Measurements from ENCODE around the gene MAP7D3.

MAP7D3 gene

DNA sequence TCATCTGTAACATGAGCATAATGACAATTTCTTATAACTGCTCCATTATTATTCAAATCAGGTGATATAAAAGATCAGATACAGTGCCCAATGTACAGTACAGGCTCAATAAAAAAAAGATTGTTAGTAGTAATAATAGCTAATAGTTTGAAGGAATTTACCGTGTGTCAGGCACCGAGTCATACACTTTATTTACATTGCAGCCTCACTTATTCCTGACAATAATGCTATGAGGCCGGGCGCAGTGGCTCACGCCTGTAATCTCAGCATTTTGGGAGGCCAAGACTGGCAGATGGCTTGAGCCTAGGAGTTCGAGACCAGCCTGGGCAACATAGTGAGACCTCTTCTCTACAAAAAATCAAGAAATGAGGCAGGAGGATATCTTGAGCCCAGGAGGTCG lies 10.1 kb upstream of the MAP7D3 start:
- peaks cover 7% of the 10 kb centered on the region for H3K4me1 ChIP-seq (ENCODE audit: insufficient read depth, poor library complexity, severe bottlenecking)
- TF ChIP-seq, protein P1, sequence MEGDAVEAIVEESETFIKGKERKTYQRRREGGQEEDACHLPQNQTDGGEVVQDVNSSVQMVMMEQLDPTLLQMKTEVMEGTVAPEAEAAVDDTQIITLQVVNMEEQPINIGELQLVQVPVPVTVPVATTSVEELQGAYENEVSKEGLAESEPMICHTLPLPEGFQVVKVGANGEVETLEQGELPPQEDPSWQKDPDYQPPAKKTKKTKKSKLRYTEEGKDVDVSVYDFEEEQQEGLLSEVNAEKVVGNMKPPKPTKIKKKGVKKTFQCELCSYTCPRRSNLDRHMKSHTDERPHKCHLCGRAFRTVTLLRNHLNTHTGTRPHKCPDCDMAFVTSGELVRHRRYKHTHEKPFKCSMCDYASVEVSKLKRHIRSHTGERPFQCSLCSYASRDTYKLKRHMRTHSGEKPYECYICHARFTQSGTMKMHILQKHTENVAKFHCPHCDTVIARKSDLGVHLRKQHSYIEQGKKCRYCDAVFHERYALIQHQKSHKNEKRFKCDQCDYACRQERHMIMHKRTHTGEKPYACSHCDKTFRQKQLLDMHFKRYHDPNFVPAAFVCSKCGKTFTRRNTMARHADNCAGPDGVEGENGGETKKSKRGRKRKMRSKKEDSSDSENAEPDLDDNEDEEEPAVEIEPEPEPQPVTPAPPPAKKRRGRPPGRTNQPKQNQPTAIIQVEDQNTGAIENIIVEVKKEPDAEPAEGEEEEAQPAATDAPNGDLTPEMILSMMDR (IDR thresholded peaks at IDR 0.05; ENCODE audit: poor library complexity, severe bottlenecking), result no peak
- no peak overlapping the region for H3K4me3 ChIP-seq (ENCODE audit: severe bottlenecking)
- no peak for DNase-seq (ENCODE audit: low spot score)
- H3K27ac ChIP-seq (ENCODE audit: poor library complexity, severe bottlenecking), result peak overlapping the region; percentile 58
- no peaks in the 10 kb centered on the region for H3K36me3 ChIP-seq (ENCODE audit: low read depth)
- H3K9me3 ChIP-seq (ENCODE audit: severe bottlenecking), result no peaks in the 10 kb centered on the region
- ATAC-seq (ENCODE audit: low read depth), result peak; percentile 31; the same call in 1 of the 3 replicates
- no peaks in the 10 kb centered on the region for H3K27me3 ChIP-seq (ENCODE audit: insufficient read depth, poor library complexity, severe bottlenecking)

DNA sequence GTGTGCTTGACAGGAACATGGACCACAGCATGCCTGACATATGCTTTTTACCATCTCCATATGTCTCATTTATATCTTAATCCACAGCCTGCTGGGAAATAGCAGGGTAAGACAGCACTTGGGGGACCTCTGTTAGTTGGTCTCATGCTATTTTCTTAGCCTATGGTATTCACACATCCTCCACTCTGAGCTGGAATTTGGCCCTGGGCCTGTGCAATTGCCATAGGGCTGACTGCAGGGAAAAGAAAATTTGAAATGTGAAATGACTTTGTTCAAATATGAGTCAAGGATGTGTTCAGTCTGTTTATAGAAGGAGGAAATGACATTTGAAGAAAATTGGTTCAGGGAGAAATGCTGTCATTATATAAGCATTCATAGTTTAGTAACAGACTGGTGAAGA lies 9.6 kb upstream of the MAP7D3 start:
- H3K4me3 ChIP-seq (ENCODE audit: severe bottlenecking), result no peak overlapping the region
- DNase-seq (ENCODE audit: low spot score), result no peak
- ATAC-seq (ENCODE audit: low read depth), result peak; percentile 74
- TF ChIP-seq, protein P1 (IDR thresholded peaks at IDR 0.05; ENCODE audit: poor library complexity, severe bottlenecking), result no peak
- peak overlapping the region; percentile 58 for H3K27ac ChIP-seq (ENCODE audit: poor library complexity, severe bottlenecking)
- H3K27me3 ChIP-seq (ENCODE audit: insufficient read depth, poor library complexity, severe bottlenecking), result no peaks in the 10 kb centered on the region
- no peaks in the 10 kb centered on the region for H3K9me3 ChIP-seq (ENCODE audit: severe bottlenecking)
- no peaks in the 10 kb centered on the region for H3K36me3 ChIP-seq (ENCODE audit: low read depth)
- peaks cover 7% of the 10 kb centered on the region for H3K4me1 ChIP-seq (ENCODE audit: insufficient read depth, poor library complexity, severe bottlenecking)

DNA sequence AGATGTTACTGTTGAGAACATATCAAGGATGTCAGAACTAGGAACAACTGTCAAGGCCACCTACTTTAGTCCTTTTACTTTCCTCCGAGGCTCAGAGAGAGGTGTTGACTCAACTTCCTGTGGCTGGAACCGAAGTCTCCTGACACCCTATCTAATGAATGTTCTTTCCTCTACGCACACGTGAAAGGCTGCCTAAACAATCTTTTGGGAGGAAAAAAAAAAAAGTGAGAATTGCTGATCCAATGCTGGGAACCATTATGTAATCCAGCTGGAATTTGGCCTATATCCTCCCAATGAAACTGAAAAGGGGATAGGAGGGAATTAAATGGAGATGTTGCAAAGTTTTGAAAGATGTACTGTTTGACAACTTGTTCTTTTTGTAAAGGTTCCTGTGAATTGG lies 8.3 kb upstream of the MAP7D3 start:
- Histone ChIP-seq H3K9me3 (ENCODE audit: severe bottlenecking) (no peaks in the 10 kb centered on the region), H3K4me1 (ENCODE audit: insufficient read depth, poor library complexity, severe bottlenecking) (peaks cover 7% of the 10 kb centered on the region), H3K27me3 (ENCODE audit: insufficient read depth, poor library complexity, severe bottlenecking) (no peaks in the 10 kb centered on the region), H3K4me3 (ENCODE audit: severe bottlenecking) (no peak overlapping the region), H3K27ac (ENCODE audit: poor library complexity, severe bottlenecking) (peak overlapping the region; percentile 58), H3K36me3 (ENCODE audit: low read depth) (no peaks in the 10 kb centered on the region)
- ATAC-seq (ENCODE audit: low read depth), result peak; percentile 65; the same call in 2 of the 3 replicates
- DNase-seq (ENCODE audit: low spot score), result no peak
- TF ChIP-seq, protein P1 (IDR thresholded peaks at IDR 0.05; ENCODE audit: poor library complexity, severe bottlenecking), result no peak

DNA sequence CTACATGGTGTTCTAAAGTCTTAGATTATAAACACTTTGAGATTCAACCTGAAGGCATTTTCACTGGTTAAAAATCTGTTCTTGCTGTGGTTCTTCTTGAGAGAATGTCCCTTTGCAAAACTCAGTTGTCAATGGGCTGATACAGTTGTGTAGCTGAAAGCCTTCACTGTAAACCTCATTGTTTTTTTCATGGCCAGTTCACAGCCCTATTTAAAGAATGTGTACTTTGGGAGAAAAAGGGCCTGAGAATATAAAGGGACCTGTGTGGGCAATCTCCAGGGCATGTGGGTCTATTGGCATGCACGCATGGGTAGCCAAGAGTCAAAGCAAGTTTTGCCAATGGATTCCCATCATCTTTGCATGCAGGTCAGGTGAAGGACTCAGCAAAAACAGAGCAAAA lies 7.8 kb upstream of the MAP7D3 start:
- no peak for DNase-seq (ENCODE audit: low spot score)
- Histone ChIP-seq H3K4me3 (ENCODE audit: severe bottlenecking) (no peak overlapping the region), H3K27me3 (ENCODE audit: insufficient read depth, poor library complexity, severe bottlenecking) (no peaks in the 10 kb centered on the region), H3K36me3 (ENCODE audit: low read depth) (no peaks in the 10 kb centered on the region), H3K27ac (ENCODE audit: poor library complexity, severe bottlenecking) (peak overlapping the region; percentile 58), H3K4me1 (ENCODE audit: insufficient read depth, poor library complexity, severe bottlenecking) (peaks cover 7% of the 10 kb centered on the region), H3K9me3 (ENCODE audit: severe bottlenecking) (no peaks in the 10 kb centered on the region)
- TF ChIP-seq, protein P1 (IDR thresholded peaks at IDR 0.05; ENCODE audit: poor library complexity, severe bottlenecking), result no peak
- ATAC-seq (ENCODE audit: low read depth), result no peak

DNA sequence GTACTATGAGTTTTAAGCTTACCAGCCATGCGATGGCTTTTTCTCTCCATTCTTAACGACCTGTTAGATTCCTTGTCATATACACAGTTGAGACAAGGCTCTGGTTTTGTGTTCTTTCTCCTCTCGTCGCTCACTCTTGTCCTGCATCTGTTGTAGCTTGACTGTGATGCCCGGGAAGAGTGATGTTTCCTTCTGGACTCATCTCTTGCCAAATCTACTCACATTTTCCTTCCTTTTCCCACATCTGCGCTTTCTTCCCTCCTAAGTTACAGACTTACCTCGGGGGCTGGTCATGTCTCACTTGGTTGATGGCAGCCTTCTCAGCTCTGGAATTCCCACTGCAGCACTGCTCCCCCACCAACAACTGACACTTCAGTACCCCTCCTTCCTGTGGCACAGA lies 4.8 kb upstream of the MAP7D3 start:
- DNase-seq (ENCODE audit: low spot score) (no peak), ATAC-seq (ENCODE audit: low read depth) (no peak)
- Histone ChIP-seq H3K27me3 (ENCODE audit: insufficient read depth, poor library complexity, severe bottlenecking) (no peaks in the 10 kb centered on the region), H3K27ac (ENCODE audit: poor library complexity, severe bottlenecking) (no peak overlapping the region), H3K4me3 (ENCODE audit: severe bottlenecking) (no peak overlapping the region), H3K36me3 (ENCODE audit: low read depth) (no peaks in the 10 kb centered on the region), H3K9me3 (ENCODE audit: severe bottlenecking) (no peaks in the 10 kb centered on the region), H3K4me1 (ENCODE audit: insufficient read depth, poor library complexity, severe bottlenecking) (peaks cover 9% of the 10 kb centered on the region)
- TF ChIP-seq, protein P1 (IDR thresholded peaks at IDR 0.05; ENCODE audit: poor library complexity, severe bottlenecking), result no peak

All from RWPE2 (cell line).